Measurements from ENCODE around the gene CDKL4.
"Not testable (repeated sequence)": the region's sequence is repeated elsewhere in the genome, so short reads cannot be mapped to it uniquely, and the experiment has no call there.

Gene CDKL4

GRCh38 chr2:39243469-39244123 lies at the start of gene CDKL4:
CDKL4 (minus strand) TSS chr2:39243970.
- no peak for DNase-seq (ENCODE audit: low spot score)

- no peak for DNase-seq (ENCODE audit: low spot score)
Measured at GRCh38 chr2:39290433-39290832, 46.7 kb upstream of the CDKL4 start.

GRCh38 chr2:39289609-39290008 lies 45.8 kb upstream of the CDKL4 start:
- no peak for DNase-seq (ENCODE audit: low spot score)

GRCh38 chr2:39283561-39283960 lies 39.8 kb upstream of the CDKL4 start:
- no peak for DNase-seq (ENCODE audit: low spot score)

GRCh38 chr2:39281391-39281790 lies 37.6 kb upstream of the CDKL4 start:
- no peak for DNase-seq (ENCODE audit: low spot score)

- no peak for DNase-seq (ENCODE audit: low spot score)
Measured at GRCh38 chr2:39275016-39275415, 31.2 kb upstream of the CDKL4 start.

GRCh38 chr2:39269941-39270340 lies 26.2 kb upstream of the CDKL4 start:
- no peak for DNase-seq (ENCODE audit: low spot score)

GRCh38 chr2:39266916-39267434 lies 23.2 kb upstream of the CDKL4 start:
- DNase-seq (ENCODE audit: low spot score), result no peak

- no peak for DNase-seq (ENCODE audit: low spot score)
Measured at GRCh38 chr2:39266139-39266805, 22.5 kb upstream of the CDKL4 start.

GRCh38 chr2:39265315-39265714 lies 21.5 kb upstream of the CDKL4 start:
- no peak for DNase-seq (ENCODE audit: low spot score)

GRCh38 chr2:39264733-39265132 lies 21.0 kb upstream of the CDKL4 start:
- no peak for DNase-seq (ENCODE audit: low spot score)

- no peak for DNase-seq (ENCODE audit: low spot score)
Measured at GRCh38 chr2:39260087-39260486, 16.3 kb upstream of the CDKL4 start.

GRCh38 chr2:39256040-39256439 lies 12.3 kb upstream of the CDKL4 start:
- no peak for DNase-seq (ENCODE audit: low spot score)

GRCh38 chr2:39252888-39253518 lies 9.2 kb upstream of the CDKL4 start:
- no peak for DNase-seq (ENCODE audit: low spot score)

GRCh38 chr2:39247512-39248043 lies 3.8 kb upstream of the CDKL4 start:
- DNase-seq (ENCODE audit: low spot score), result no peak

GRCh38 chr2:39246382-39246980 lies 2.7 kb upstream of the CDKL4 start:
- DNase-seq (ENCODE audit: low spot score), result no peak

GRCh38 chr2:39244963-39245625 lies 1.3 kb upstream of the CDKL4 start:
- DNase-seq (ENCODE audit: low spot score), result not testable (repeated sequence)

- DNase-seq (ENCODE audit: low spot score), result not testable (repeated sequence)
Measured at GRCh38 chr2:39244241-39244862, 582 bp upstream of the CDKL4 start.

- no peak for DNase-seq (ENCODE audit: low spot score)
Measured at GRCh38 chr2:39241588-39241987, 2.2 kb downstream of the CDKL4 start.

GRCh38 chr2:39240758-39241157 lies 3.0 kb downstream of the CDKL4 start:
- no peak for DNase-seq (ENCODE audit: low spot score)

GRCh38 chr2:39234754-39235153 lies 9.0 kb downstream of the CDKL4 start:
- DNase-seq (ENCODE audit: low spot score), result no peak
